GM12878 (cell line): ENCODE results near the gene SPHKAP.

Source experiments
- BACH1 ChIP-seq: fragments of 450-650 bp; IDR thresholded peaks from 2 replicates; pipeline ENCODE4 v1.6.1; 2017; ENCODE audit warnings: mild to moderate bottlenecking, borderline replicate concordance
- BHLHE40 ChIP-seq, 2 experiments: fragments of 450-650 bp in 1 of 2; IDR thresholded peaks; 2 replicates each; pipeline ENCODE4 v1.6.1; 2011 to 2017; ENCODE audit warnings: low read depth in 2 of 2, borderline replicate concordance in 1 of 2, improper control_type of control experiment in 1 of 2, low read length in 1 of 2, mild to moderate bottlenecking in 1 of 2
- CTCF ChIP-seq, 3 experiments: IDR thresholded peaks in 2 of 3; conservative IDR thresholded peaks in 1 of 3; 2 replicates each; pipeline ENCODE4 v1.5.1; 2011; ENCODE audit warnings: low read depth in 3 of 3, low read length in 3 of 3, mild to moderate bottlenecking in 3 of 3, control low read depth in 2 of 3, moderate library complexity in 2 of 3, inconsistent platforms in 1 of 3, mixed read lengths in 1 of 3; ENCODE audit not compliant: control insufficient read depth in 2 of 3, insufficient read depth in 1 of 3; ENCODE audit errors: extremely low read depth in 1 of 3
- EGR1 ChIP-seq, 2 experiments: IDR thresholded peaks; 1 replicate in 1 of 2; 2 replicates in 1 of 2; pipeline ENCODE4 v1.6.1; 2011 to 2012; ENCODE audit warnings: low read depth in 2 of 2, low read length in 2 of 2, borderline replicate concordance in 1 of 2, mild to moderate bottlenecking in 1 of 2, moderate library complexity in 1 of 2
- ETV6 ChIP-seq, 2 experiments: fragments of 450-650 bp in 1 of 2; IDR thresholded peaks in 1 of 2; conservative IDR thresholded peaks in 1 of 2; 2 replicates each; pipeline ENCODE4 v1.6.1; 2014; ENCODE audit warnings: antibody characterized with exemption in 1 of 2, borderline replicate concordance in 1 of 2, low read depth in 1 of 2, mild to moderate bottlenecking in 1 of 2, moderate library complexity in 1 of 2
- EZH2 ChIP-seq: IDR thresholded peaks from 2 replicates; pipeline ENCODE4 v1.6.1; 2012; ENCODE audit warnings: low read depth, mild to moderate bottlenecking, control low read depth, inconsistent platforms, low read length, borderline replicate concordance; ENCODE audit not compliant: control insufficient read depth
- NFYB ChIP-seq: IDR thresholded peaks from 2 replicates; pipeline ENCODE4 v1.6.1; 2011; ENCODE audit warnings: low read depth, mild to moderate bottlenecking, low read length, improper control_type of control experiment, moderate library complexity; ENCODE audit not compliant: insufficient read depth
- POLR2A ChIP-seq: IDR thresholded peaks from 2 replicates; pipeline ENCODE4 v1.6.1; 2011; ENCODE audit warnings: low read depth, mild to moderate bottlenecking, low read length
- SREBF1 ChIP-seq: IDR thresholded peaks from 2 replicates; pipeline ENCODE4 v1.6.1; 2012; ENCODE audit warnings: mild to moderate bottlenecking, low read length
- SREBF2 ChIP-seq: IDR thresholded peaks from 2 replicates; pipeline ENCODE4 v1.6.1; 2012; ENCODE audit warnings: mild to moderate bottlenecking, low read length
- TARDBP ChIP-seq: IDR thresholded peaks from 2 replicates; pipeline ENCODE4 v1.6.1; 2016; ENCODE audit warnings: borderline replicate concordance
- YBX1 ChIP-seq: fragments of 450-650 bp; IDR thresholded peaks from 2 replicates; pipeline ENCODE4 v1.6.1; 2016; ENCODE audit warnings: antibody characterized with exemption

GRCh38 chr2:228197504-228197903 is 16.0 kb upstream of the SPHKAP start:
- TF ChIP-seq CTCF (IDR thresholded peaks at IDR 0.05 in 2 of 3, conservative IDR thresholded peaks at IDR 0.05 in 1 of 3; ENCODE audit: control insufficient read depth in 2 of 3, extremely low read depth in 1 of 3, insufficient read depth in 1 of 3, low read depth in 3 of 3, low read length in 3 of 3) (no peak), POLR2A (no peak), NFYB (no peak), BACH1 (no peak), YBX1 (no peak), EGR1 (IDR thresholded peaks at IDR 0.05; ENCODE audit: borderline replicate concordance in 1 of 2, low read depth in 2 of 2, low read length in 2 of 2) (no peak), EZH2 (no peak), ETV6 (conservative IDR thresholded peaks at IDR 0.05 in 1 of 2, IDR thresholded peaks at IDR 0.05 in 1 of 2; ENCODE audit: borderline replicate concordance in 1 of 2, low read depth in 1 of 2) (no peak), TARDBP (no peak), SREBF2 (no peak), BHLHE40 (IDR thresholded peaks at IDR 0.05; ENCODE audit: borderline replicate concordance in 1 of 2, low read depth in 2 of 2, low read length in 1 of 2) (no peak), SREBF1 (no peak)
